Ovary (tissue), 3 donors: Measurements from ENCODE around the gene SHTN1.

Experiments
- CTCF ChIP-seq, 3 donors: fragments of 450-650 bp in 2 of 3; fragments of 200-600 bp in 1 of 3; IDR thresholded peaks; one replicate each; pipeline versions ENCODE4 v1.5.1 to v1.8.0; 2016 to 2022; ENCODE audit warnings: antibody characterized with exemption in 3 of 3, mild to moderate bottlenecking in 1 of 3
- EP300 ChIP-seq: sonication (generic); formaldehyde crosslinking; IDR thresholded peaks from one replicate; pipeline ENCODE4 v1.6.1; 2017; ENCODE audit warnings: antibody characterized with exemption
- POLR2A ChIP-seq: fragments of 450-650 bp; IDR thresholded peaks from one replicate; pipeline ENCODE4 v1.6.1; 2017; ENCODE audit warnings: antibody characterized with exemption, mild to moderate bottlenecking, moderate library complexity
- donor health status: DM: no; HTN: no; CAD: no.

- TF ChIP-seq CTCF (IDR thresholded peaks at IDR 0.05) (no peak), EP300 (no peak), POLR2A (no peak)
Observed at GRCh38 chr10:116918583-116918982, 86.4 kb downstream of the SHTN1 start.
